ENCODE measurements around the gene THAP3.
A peak's percentile ranks its signal among the peaks of the same experiment; 100 is the strongest.

The THAP3 gene

DNA sequence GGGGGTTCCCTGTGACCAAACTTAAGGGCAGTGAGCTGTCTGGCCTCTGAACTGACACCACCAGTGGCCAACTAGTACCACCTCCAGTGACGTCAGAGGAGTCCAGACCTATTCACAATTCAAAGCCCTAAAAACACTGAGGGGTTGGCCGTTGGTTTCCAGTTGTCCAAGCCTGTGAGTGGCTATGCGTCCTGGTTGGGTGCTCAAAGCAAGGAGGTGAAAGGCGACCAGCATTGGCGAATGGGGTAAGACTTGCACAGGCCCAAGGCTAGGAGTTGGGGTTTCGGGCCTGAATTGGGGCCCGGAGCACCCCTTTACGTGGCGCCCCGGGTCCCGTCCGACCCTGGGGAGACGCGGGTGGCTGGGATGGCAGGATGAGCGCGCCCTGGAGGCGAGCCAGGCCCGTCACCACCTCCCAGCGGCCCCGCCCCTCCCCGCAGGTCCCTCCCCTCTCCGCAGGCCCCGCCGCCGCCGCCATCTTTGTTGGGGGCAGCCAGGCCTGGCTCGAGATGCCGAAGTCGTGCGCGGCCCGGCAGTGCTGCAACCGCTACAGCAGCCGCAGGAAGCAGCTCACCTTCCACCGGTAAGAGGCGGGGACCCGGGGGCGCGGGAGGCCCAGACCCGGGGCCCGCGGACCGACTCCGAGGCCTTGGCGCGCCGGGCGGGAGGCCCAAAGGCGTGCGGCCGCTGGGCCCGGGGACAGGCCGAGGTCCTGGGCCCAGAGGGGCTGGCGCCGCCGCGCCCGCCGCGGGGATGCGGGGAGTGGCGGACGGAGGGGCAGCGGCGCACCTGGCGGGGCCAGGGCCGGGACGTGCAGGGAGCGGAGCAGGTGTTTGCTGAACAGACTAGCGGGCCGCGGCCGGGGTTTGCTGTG, at the start of gene THAP3:
Gene THAP3 (plus strand): TSS at position 159 of the 874 bp plus-strand sequence. CDS start 351 bp downstream, at position 510.
- DNase-seq, result peak; percentile 78

GRCh38 chr1:6577831-6578525, 46.7 kb upstream of the THAP3 start:
- DNase-seq, result no peak

DNA sequence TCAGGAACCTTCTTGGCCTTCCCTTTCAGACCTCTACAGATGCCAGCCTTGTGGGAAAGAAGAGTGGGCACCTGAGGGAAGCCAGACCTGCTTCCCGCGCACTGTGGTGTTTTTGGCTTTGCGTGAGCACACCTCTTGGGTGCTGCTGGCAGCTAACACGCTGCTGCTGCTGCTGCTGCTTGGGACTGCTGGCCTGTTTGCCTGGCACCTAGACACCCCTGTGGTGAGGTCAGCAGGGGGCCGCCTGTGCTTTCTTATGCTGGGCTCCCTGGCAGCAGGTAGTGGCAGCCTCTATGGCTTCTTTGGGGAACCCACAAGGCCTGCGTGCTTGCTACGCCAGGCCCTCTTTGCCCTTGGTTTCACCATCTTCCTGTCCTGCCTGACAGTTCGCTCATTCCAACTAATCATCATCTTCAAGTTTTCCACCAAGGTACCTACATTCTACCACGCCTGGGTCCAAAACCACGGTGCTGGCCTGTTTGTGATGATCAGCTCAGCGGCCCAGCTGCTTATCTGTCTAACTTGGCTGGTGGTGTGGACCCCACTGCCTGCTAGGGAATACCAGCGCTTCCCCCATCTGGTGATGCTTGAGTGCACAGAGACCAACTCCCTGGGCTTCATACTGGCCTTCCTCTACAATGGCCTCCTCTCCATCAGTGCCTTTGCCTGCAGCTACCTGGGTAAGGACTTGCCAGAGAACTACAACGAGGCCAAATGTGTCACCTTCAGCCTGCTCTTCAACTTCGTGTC, 45.9 kb upstream of the THAP3 start:
- no peak for DNase-seq

- peak; percentile 97 for DNase-seq
These were observed 45.1 kb upstream of the THAP3 start, which contains the start of gene ZBTB48 for GRCh38 chr1:6579374-6580118. Gene ZBTB48, plus strand, starts transcription at chr1:6579994. Its CDS starts 616 bp downstream, at chr1:6580610.

- no peak for DNase-seq
These were observed 44.5 kb upstream of the THAP3 start for GRCh38 chr1:6580119-6580592.

GRCh38 chr1:6580593-6581409, 43.9 kb upstream of the THAP3 start:
- DNase-seq, result no peak

DNA sequence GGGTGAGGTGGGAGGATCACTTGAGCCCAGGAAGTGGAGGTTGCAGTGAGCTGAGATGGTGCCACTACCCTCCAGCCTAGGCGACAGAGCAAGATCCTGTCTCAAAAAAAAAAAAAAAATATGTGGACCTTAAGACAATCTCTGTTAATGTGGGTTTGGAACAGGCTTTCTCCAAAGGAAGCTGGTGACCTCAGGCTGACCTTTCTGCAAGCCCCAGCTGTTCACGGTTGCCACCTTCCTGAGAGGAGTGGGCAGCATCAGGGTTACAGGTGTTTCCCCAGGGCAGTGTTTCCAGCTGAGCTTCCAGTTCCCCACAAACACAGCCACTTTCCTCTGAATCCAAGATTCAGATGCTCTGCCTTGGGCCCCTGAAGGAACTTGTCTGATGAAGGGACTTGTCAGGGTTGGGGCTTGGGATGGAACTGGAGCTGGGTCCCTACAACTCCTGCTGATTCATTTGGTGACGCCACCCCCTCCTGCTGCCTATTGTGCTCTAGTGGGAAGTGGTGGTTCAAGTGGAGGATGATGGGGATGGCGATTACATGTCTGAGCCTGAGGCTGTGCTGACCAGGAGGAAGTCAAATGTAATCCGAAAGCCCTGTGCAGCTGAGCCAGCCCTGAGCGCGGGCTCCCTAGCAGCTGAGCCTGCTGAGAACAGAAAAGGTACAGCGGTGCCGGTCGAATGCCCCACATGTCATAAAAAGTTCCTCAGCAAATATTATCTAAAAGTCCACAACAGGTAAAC, 42.9 kb upstream of the THAP3 start:
- DNase-seq, result no peak

GRCh38 chr1:6582370-6582769, 42.3 kb upstream of the THAP3 start:
- no peak for DNase-seq

GRCh38 chr1:6584126-6585080, 40.3 kb upstream of the THAP3 start:
- DNase-seq, result no peak

- DNase-seq, result no peak
These were observed 39.5 kb upstream of the THAP3 start for GRCh38 chr1:6585081-6585722.

GRCh38 chr1:6585841-6586240, 38.8 kb upstream of the THAP3 start:
- DNase-seq, result no peak

DNA sequence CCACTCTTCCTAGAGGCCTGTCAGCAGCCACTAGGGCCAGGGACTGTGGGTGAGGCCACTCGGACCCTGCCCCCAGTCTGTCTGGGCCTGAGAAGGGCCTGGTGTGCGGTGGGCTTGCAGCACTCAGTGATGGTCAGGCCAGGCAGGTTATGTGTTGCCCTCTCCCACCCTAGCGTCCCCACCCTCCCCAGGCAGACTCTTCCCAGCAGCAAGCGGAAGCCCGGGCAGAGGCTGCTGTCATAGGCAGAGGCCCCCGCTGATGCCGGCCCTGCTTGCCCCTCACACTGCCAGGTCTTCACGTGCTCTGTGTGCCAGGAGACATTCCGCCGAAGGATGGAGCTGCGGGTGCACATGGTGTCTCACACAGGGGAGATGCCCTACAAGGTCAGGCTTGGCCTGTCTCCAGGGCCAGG, 38.3 kb upstream of the THAP3 start:
- DNase-seq, result no peak

GRCh38 chr1:6587261-6588005, 37.2 kb upstream of the THAP3 start:
- DNase-seq, result peak; percentile 72

DNA sequence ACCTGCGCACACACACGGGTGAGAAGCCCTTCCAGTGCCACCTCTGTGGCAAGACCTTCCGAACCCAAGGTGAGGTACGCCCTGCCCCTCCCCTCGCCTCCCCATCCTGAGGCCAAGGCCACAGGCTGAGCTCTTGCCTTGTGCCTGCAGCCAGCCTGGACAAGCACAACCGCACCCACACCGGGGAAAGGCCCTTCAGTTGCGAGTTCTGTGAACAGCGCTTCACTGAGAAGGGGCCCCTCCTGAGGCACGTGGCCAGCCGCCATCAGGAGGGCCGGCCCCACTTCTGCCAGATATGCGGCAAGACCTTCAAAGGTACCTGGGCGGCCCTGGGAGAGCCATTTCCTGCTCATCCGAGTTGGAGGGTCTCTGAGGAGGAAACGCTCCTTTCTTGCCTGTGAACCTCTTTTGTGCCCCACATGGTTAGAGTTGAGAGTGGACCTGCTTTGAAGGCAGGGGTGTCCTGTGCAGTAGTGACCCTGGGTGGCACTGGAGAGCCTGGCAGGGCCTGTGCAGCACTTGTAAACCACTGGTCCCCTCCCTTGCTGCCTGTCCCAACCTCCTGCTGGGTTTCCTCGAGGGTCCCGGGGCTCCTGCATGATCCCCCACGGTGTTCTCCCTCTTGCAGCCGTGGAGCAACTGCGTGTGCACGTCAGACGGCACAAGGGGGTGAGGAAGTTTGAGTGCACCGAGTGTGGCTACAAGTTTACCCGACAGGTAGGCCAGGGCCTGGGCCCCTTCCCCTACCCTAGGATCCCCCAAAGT, 36.4 kb upstream of the THAP3 start:
- DNase-seq, result no peak

DNA sequence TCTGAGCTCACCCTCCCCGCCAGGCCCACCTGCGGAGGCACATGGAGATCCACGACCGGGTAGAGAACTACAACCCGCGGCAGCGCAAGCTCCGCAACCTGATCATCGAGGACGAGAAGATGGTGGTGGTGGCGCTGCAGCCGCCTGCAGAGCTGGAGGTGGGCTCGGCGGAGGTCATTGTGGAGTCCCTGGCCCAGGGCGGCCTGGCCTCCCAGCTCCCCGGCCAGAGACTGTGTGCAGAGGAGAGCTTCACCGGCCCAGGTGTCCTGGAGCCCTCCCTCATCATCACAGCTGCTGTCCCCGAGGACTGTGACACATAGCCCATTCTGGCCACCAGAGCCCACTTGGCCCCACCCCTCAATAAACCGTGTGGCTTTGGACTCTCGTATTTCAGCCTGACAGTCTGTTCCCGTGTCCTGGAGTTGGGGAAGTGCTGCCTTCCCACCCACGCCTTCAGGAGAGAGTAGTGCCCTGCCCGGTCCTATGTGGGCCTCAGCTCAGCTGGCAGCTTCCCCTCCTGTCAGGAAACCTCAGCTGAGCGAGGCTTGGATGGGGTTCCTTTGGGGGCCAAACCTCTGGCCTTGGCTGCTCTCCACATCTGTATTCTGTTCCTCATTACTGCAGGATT, 35.7 kb upstream of the THAP3 start:
- DNase-seq, result no peak

GRCh38 chr1:6590046-6590445, 34.6 kb upstream of the THAP3 start:
- no peak for DNase-seq

GRCh38 chr1:6591222-6591621, 33.4 kb upstream of the THAP3 start:
- DNase-seq, result no peak
